HG03558 (cell line): ENCODE measurements around the gene VSTM2B.
"Not testable (repeated sequence)": the region's sequence is repeated elsewhere in the genome, so short reads cannot be mapped to it uniquely, and the experiment has no call there.

Experiments used
- ATAC-seq: cut with Tn5 transposase; IDR thresholded peaks from one replicate; pipeline ENCODE4 v1.9.1; 2021; ENCODE audit warnings: moderate number of reproducible peaks; ENCODE audit not compliant: unreplicated experiment; ENCODE audit errors: extremely low read depth

Gene VSTM2B

DNA sequence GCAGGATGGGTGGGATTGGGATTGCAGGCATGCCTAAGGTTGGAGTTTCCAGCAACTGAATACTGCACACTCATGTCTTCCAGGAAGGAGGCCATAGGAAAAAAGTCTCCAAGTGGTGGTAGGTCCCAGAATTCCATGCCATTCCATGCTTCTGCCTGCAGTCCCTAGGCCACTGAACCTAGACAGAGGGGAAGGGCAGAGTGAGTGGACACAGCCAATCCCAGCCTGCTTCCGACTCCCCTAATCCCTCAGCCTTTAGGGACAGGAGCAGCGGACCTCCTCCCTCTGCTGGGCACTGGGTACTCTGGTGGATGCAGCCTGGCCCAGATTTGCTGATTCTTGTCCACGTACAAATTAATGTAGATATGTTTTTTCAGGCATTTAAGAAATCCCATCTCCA, 17.0 kb downstream of the VSTM2B start:
- no peak for ATAC-seq

DNA sequence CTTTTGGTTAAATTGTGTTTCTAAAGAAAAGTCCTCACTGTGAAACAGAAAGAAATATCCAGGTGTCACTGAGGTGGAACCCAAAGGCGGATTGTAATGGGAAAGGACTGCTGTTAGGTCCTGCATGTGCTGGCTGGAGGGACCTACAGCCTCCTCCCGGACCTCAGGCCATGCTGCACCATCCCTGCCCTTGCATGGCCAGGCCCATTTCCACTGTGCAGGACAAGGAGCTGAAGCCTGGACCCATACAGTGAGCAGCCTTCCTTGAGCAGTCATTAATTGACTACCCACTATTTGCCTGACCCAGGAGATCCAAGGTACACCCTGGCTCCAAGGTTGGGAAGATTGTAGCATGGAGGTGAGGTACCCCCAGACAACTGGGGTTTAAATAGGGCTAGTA, 17.6 kb downstream of the VSTM2B start:
- ATAC-seq = no peak

DNA sequence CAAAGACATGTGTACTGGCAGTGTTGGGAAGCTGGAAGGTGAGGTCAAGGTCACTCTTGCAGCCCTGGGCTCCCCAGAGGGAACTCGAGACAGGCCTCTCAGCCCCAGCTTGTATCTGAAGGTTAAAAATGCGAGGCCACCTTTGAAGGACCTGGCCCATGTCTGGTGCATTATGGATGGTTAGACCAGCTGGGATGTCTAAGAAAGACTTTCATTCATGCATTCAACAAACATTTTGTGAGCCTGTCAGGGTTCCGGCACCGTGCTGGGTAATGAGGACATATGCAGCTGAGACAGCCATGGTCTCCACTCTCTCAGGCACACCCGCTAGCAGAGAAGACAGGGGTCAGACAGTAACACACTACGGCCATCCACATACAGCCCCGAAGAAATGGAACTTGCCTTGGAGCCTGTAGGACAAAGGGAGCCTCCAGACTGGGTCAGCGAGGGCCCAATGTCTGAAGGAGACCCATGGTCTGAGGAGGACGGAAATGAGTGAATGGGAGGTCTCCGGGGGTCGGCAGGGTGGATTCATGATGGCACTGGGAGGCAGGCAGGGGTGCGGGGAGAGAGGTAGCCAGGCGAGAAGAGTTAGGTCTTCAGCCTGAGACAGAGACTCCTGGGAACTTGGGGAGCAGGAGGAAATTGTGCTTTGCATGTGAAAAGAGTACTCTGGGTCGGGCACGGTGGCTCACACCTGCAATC, 19.0 kb downstream of the VSTM2B start:
- ATAC-seq = no peak

DNA sequence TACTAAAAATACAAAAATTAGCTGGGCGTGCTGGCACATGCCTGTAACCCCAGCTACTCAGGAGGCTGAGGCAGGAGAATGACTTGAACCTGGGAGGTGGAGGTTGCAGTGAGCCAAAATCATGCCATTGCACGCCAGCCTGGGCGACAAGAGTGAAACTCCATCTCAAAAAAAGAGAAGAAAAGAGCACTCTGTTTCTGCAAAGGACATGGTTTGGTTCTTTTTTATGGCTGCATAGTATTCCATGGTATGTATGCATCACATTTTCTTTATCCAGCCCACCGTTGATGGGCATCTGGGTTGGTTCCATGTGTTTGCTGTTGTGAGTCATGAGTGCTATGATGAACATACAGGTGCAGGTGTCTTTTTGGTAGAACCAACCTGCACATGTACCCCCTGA, 19.7 kb downstream of the VSTM2B start:
- not testable (repeated sequence) for ATAC-seq

DNA sequence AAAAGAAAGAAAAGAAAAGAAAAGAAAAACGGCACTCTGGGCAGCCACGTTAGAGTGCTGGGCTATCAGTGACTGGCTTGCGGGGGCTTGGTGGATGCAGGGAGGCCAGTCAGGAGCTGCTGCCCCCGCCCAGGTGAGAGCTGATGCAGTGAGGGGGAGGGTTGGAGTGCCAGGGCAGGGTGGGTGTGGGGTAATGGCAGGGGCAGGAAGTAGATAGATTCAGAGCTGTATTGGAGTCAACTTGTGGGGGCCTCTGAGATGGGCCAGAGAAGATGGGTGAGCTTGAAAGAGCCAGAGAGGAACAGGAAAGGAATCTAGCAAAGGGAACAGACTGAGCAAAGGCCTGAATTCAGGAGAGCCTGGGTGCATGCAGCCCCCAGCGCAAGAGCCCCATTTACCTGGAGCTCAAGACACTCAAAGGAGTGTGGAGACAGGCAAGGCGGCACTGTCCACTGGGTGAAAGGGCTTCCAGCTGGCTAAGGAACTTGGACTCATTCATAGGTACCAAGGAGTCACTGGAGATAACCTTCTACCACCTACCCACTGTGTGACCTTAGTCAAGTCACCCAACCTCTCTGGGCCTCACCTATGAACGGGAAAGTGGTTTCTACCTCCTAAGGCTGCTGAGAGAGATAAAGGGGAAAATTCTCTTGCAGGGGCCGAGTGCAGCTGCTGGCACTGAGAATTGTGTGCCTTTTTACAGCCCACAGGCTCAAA, 20.2 kb downstream of the VSTM2B start:
- ATAC-seq = no peak

DNA sequence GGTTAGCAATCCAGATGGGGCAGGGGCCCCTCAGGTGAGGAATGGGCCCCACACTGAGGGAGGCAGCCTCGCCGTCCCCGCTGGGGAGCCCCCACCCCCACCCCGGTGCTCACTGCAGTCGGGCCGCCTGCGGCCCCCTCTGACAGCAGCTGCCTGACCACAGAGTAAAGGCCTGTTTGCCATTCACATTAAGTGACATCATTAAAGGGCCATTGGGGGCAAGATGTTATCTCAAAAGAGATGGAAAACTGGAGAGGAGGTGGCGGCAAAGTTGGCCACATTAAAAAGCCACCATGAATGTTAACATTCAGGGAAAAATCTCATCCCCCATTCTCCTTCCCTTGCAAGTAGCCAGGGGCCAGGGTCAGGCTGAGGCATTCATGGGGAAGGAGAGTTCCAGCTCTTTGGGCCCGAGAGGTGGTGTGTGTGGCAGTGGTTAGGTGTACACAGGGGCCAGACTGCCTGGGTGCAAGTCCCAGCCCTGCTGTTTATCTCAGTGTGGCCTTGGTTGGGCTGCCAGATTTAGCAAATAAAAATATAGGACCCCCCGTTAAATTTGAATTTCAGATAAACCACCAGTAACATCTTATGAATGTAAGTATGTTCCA, 20.9 kb downstream of the VSTM2B start:
- ATAC-seq = no peak

DNA sequence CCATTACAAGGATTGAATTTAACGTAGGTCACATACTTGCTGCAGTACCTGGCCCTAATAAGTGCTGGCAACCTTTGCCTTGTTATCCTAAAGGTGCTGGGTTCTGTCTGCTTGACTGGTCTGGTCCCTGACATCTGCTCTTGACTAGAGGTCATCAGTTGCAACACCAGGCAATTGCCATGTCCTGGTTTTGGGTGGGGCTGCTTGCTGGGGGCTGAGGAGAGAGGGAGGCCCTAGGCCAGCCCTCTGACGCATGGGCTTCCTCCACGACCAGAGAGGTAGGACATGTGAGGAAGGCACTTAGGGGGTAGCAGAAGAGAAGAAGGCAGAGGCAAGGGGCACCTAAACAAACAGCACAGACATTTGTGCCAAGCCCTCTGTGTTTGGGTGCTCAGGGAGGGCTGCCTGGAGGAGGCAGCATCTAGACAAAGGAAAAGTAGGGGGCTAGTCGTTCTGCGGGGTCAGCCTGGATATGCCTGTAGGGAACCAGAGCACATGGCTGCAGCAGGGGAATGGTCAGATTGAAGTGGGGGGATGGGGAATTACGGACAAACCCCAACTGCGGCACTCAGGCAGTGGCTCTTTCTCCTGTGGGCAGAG, 21.7 kb downstream of the VSTM2B start:
- no peak for ATAC-seq

DNA sequence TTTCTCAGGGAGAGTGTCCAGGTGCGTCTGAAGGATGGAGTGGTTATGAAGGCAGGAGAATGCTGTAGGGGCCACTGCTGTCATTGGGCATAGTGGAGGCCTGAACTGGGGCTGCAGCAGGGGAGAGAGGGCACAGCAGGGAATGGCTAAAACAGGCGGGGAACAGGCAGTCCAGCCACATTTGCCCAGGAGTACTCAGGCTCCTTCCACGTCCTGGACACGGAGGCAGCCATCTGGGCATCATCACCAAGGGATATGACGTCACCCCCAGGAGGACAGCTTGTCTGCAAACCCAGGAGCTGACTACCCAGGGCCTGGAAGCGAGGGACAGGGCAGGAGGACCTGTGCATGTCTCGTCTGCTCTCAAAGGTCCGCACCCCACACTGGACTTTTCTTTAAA, 22.2 kb downstream of the VSTM2B start:
- ATAC-seq = no peak

DNA sequence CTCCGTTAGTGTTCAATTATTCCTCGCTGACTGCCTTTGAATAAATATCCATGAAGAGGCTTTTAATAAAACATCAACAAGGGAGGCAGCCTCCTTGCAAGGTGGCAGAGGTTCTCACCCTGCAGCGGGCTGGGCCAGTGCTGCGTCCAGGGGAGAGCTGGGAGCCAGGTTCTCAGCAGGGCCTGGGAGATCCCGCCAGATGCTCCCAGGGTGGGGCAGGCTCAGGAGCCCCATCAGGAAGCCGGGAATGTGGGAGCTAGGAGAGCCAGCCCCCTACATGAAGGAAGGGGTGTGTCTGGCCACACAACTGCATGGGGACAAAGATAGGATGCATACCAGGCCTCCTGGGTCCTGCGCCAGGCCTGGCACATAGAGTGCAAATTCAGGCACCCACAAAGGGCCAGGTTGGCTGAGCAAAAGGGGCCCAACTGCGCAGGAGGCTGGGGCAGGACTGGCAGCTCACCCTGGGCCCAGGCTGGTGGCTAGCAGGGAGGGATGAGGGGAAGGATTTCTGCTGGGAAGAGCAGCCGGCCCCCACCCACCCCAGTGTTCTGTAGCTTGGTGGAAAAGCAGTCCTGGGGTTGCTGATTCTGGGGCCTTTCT, 22.8 kb downstream of the VSTM2B start:
- no peak for ATAC-seq

DNA sequence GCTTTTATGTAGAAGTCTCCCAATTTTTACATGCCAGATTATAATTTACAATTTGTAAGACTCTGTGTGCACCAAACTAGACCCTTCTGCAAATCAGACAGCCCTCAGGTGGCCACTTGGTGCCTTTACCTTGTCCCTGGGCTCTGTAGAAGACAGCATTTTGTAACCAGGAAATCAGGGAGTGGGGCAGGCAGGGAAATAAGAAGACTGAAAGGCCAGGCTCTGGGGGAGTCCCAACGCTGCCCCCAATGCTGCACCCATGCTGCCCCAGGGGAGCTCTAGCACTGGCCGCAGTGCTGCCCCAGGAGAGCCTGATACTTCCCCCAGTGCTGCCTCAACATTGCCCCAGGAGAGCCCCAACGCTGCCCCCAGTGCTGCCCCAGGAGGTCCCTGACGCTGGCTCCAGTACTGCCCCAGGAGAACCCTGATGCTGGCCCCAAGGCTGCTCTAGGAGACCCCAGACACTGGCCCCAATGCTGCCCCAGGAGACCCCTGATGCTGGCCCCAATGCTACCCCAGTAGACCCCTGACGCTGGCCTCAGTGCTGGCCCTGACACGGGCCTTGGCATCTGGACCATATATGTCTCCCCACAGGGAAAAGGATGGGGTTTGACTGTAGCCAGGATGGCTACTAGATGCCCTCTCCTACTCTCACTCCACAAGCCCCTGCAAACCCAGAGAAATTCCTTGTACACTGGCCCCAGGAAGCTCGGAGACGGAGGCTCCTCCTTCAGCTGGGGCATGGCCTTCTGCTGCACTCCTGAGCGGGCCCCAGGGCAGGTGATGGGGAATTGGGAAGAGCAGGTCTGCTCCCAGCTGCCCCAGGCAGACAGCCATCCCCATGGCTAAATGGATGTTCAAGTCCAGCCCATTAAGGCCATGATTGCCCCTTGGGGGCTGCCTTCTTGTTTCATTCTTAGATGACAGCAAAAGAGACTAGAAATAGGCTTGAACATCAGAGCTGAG, 23.6 kb downstream of the VSTM2B start:
- ATAC-seq = no peak

DNA sequence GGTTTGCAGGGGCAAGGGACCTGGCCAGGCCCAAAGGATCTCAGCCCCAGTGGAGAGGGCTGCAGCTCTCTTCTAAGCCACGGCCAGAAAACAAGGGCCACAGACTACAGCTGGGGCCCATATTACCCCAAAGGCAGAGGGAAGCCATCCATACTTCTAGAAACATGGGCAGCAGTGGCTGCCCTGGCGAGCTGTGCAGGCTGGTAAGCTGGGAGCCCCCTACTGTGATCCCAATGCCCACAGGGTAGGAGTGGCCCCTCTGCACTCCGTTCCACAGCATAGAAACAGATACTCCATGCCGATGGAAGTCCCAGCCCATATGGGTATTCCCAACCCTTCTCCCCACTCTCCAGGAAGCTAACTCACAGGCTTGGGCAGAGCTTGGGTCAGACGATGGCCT, 25.1 kb downstream of the VSTM2B start:
- ATAC-seq = no peak

DNA sequence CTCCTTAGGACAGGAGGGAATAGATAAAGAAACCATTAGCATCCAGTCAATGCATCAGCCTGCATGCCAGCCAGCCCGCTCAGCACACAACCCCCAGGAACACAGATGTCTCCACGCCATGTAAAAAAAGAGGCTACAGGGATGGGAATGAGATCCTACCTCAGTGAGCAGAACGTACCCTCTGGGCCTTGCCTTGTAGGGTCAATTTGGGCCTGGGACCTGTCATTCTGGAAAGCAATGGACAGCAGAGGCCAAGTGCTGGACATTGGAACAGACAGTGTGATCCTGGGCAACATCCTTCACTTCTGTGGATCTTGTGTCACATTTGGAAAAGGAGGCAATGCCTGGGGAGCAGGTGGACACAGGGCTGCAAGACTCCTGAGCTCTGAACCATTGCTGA, 26.0 kb downstream of the VSTM2B start:
- no peak for ATAC-seq

DNA sequence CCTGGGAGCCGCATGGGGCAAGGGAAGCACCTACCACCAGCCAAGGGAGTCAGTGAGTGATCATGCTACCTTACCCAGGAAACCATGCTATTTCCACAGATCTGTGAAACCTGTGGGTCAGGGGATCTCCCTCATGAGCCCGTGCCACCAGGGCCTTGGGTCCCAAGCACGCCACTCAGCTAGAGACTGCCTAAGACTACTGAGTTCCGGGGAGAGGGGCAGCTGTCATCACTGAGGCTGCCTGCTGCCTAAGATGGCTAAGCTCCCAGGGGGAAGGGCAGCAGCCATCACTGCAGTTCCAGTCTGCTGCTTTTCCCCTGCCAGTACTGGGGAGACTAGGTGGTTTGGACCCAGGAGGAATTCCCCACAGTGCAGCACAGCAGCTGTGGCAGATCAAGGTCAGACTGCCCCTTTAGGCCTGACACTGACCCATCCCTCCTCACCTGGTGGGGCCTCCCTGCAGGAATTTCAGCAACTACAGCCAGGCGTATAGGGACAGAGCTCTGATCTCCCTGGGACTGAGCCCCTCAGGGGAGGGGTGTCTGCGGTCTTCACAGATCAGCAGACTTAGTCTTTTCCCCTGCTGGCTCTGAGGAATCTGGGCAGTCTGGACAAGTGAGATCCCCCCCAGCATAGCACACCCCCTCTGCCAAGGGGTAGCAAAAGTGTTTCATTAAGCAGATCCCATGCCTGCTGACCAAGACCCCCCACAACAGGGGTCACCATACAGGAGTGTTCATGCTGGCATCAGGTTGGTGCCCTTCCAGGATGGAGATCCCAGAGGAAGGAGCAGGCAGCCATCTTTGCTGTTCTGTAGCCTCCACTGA, 26.9 kb downstream of the VSTM2B start:
- no peak for ATAC-seq

DNA sequence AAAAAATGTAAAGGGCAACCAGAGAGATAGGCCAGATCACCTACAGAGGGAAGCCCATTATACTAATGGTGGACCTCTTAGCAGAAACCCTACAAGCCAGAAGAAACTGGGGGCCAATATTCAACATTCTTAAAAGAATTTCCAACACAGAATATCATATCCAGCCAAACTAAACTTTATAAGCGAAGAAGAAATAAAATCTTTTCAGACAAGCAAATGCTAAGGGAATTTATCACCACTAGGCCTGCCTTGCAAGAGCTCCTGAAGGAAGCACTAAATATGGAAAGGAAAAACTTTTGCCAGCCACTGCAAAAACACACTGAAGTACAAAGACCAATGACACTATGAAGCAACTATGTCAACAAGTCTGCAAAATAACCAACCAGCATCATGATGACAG, 28.4 kb downstream of the VSTM2B start:
- no peak for ATAC-seq

DNA sequence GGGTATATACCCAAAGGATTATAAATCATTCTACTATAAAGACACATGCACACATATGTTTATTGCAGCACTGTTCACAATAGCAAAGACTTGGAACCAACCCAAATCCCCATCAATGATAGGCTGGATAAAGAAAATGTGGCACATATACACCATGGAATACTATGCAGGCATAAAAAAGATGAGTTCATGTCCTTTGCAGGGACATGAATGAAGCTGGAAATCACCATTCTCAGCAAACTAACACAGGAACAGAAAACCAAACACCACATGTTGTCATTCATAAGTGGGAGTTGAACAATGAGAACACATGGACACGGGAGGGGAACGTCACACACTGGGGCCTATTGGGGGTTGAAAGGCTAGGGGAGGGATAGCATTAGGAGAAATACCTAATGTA, 33.3 kb downstream of the VSTM2B start:
- not testable (repeated sequence) for ATAC-seq

DNA sequence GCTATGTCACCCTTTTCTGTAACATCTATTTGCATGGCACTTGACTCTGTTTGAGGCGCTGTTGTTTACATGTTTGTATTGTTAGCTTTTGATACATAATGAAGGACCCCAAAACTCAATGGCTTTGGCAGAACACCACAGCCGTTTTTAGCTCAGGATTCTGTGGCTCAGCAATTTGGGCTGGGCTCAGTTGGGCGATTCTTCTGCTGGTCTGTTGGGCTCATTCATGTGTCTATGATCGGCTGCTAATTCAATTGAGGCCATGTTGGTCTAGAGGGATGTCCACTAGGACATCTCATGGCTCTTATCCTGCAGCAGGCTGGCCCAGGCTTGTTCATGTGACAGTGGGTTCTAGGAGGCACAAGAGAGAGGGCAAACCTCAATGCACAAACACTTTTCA, 33.9 kb downstream of the VSTM2B start:
- no peak for ATAC-seq

DNA sequence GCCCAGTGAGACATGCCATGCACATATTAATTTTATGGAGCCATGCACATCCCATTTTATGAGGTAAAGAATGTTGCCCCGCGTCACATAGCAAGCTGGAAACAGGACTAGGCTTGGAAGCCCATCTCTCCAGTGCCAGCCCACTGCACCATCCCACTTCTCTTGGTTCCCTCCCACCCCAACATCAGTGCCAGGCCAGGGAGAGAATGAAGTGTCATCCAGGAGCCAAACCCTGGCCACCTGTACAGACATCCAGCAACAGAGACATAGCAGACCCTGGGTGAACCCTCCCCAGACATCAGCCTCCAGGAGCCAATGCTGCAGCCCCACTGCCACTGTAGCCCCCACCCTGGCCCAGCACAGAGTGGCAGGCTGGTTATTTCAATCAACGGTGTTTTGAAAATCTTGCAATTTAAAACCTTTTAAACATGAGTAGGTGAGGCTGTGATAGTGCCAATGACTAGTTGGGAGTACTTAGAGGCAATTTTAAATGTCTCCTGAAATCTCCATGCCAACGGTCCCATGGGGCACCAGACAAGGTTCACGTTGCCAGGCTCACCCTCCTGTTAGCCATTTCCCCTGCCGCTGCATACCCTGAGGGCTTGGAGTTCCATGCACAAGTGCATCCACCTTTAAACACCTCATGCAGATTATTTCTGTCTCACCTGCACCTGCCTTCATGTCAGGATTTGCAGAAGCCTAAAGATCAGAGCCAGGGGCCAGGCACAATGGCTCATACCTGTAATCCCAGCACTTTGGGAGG, 34.7 kb downstream of the VSTM2B start:
- no peak for ATAC-seq

DNA sequence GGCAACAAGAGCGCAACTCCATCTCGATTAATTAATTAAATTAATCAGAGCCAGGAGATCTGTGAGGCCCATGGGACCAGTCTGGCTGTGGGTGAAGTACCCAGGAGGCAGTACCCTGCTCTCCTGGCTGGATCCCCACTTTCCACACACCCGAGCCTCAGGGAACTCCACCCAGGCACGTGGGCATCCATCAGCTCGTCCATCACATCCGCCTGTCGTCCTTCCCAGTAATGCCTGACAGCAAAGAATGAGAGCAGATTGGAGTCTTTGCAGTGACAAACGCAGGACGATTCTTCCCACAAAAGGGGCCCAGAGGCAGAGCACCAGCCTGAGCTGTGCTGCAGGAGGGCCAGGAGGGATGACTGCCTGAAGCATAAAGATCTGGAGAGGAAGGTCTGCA, 35.8 kb downstream of the VSTM2B start:
- no peak for ATAC-seq
